ENCODE results near the gene SKP2.

The SKP2 gene

GRCh38 chr5:36202521-36202961 is 50.6 kb downstream of the SKP2 start:
- DNase-seq = no peak

- DNase-seq = no peak
These were observed 53.4 kb downstream of the SKP2 start for GRCh38 chr5:36205329-36205728.

GRCh38 chr5:36206913-36207312 is 55.0 kb downstream of the SKP2 start:
- DNase-seq = no peak

GRCh38 chr5:36208786-36209185 is 56.9 kb downstream of the SKP2 start:
- no peak for DNase-seq

- no peak for DNase-seq
These were observed 57.8 kb downstream of the SKP2 start for GRCh38 chr5:36209664-36210063.

- DNase-seq = no peak
These were observed 62.5 kb downstream of the SKP2 start for GRCh38 chr5:36214436-36214835.

- no peak for DNase-seq
These were observed 64.0 kb downstream of the SKP2 start for GRCh38 chr5:36215910-36216309.

- DNase-seq = no peak
These were observed 65.7 kb downstream of the SKP2 start for GRCh38 chr5:36217567-36217966.

- DNase-seq = no peak
These were observed 66.1 kb downstream of the SKP2 start for GRCh38 chr5:36217988-36218387.

- DNase-seq = no peak
These were observed 70.7 kb downstream of the SKP2 start for GRCh38 chr5:36222620-36223019.

GRCh38 chr5:36227046-36227445 is 75.1 kb downstream of the SKP2 start:
- no peak for DNase-seq

- DNase-seq = no peak
These were observed 76.6 kb downstream of the SKP2 start for GRCh38 chr5:36228505-36228904.

- no peak for DNase-seq
These were observed 78.4 kb downstream of the SKP2 start for GRCh38 chr5:36230151-36230790.

GRCh38 chr5:36232533-36232932 is 80.6 kb downstream of the SKP2 start:
- DNase-seq = no peak

Data from stimulated activated CD4-positive, alpha-beta T cell treated with anti-CD3 and anti-CD28 coated beads, Interleukin-4, amount 100 ng/mL, for 1 hour (primary cell).